Measurements from ENCODE around the gene RAX2. TPM values are rescaled to one million over a fixed set of nuclear protein-coding genes. Genes with fewer than 3 reads are reported as not detected.

Gene RAX2
- not detected in 2 replicates for total RNA-seq

GRCh38 chr19:3771906-3772455, at the start of gene RAX2:
Gene RAX2 (minus strand): TSS chr19:3772228. CDS start chr19:3771742, 486 bp downstream.

GRCh38 chr19:3785938-3786824, 14.2 kb upstream of the RAX2 start, which contains the start of gene MATK:
Gene MATK (minus strand): TSS chr19:3786381. CDS start chr19:3785135, 1,246 bp downstream.

GRCh38 chr19:3762501-3763459, 9.2 kb downstream of the RAX2 start, which contains the start of gene MRPL54:
Gene MRPL54 (plus strand): TSS chr19:3762682. CDS start chr19:3762701, 19 bp downstream.

GRCh38 chr19:3761382-3762129, 10.5 kb downstream of the RAX2 start, which contains the start of gene APBA3:
Gene APBA3 (minus strand): TSS chr19:3761692. CDS start chr19:3760264, 1,428 bp downstream.

Other genes starting within 250 kb of the RAX2 start
- gene TEKTIP1, start 233.1 kb downstream of the RAX2 start, total RNA-seq = not detected in 2 replicates
- 287 and 301 TPM in 2 replicates for gene MFSD12, start 214.6 kb downstream of the RAX2 start, total RNA-seq
- 131 and 145 TPM in 2 replicates for gene HMG20B, start 199.3 kb downstream of the RAX2 start, total RNA-seq
- 0.49 and 0.89 TPM in 2 replicates for gene GIPC3, start 186.8 kb downstream of the RAX2 start, total RNA-seq
- 2.8 and 2.9 TPM in 2 replicates for gene TBXA2R, start 165.4 kb downstream of the RAX2 start, total RNA-seq
- 34.7 and 35.1 TPM in 2 replicates for gene CACTIN, start 145.4 kb downstream of the RAX2 start, total RNA-seq
- 43.7 and 67.4 TPM in 2 replicates for gene PIP5K1C, start 71.8 kb downstream of the RAX2 start, total RNA-seq
- 2.5 TPM in 1 of 2 replicates, not detected in the other for gene TJP3, start 63.8 kb downstream of the RAX2 start, total RNA-seq
- 26.7 and 35.7 TPM in 2 replicates for gene APBA3, start 10.5 kb downstream of the RAX2 start, total RNA-seq
- gene MRPL54, start 9.5 kb downstream of the RAX2 start, total RNA-seq = 72.1 and 76.9 TPM in 2 replicates
- 0.13 TPM in 1 of 2 replicates, not detected in the other for gene MATK, start 14.2 kb upstream of the RAX2 start, total RNA-seq
- not detected in 2 replicates for gene ZFR2, start 96.8 kb upstream of the RAX2 start, total RNA-seq
- gene ATCAY, start 108.5 kb upstream of the RAX2 start, total RNA-seq = not detected in 2 replicates
- gene NMRK2, start 160.8 kb upstream of the RAX2 start, total RNA-seq = not detected in 2 replicates
- gene DAPK3, start 198.9 kb upstream of the RAX2 start, total RNA-seq = 106 and 115 TPM in 2 replicates
- 2,051 and 3,385 TPM in 2 replicates for gene EEF2, start 213.2 kb upstream of the RAX2 start, total RNA-seq
- gene PIAS4, start 235.5 kb upstream of the RAX2 start, total RNA-seq = 26.2 and 29.9 TPM in 2 replicates